Measurements from ENCODE around the gene ZNRD2.

ZNRD2 gene

DNA sequence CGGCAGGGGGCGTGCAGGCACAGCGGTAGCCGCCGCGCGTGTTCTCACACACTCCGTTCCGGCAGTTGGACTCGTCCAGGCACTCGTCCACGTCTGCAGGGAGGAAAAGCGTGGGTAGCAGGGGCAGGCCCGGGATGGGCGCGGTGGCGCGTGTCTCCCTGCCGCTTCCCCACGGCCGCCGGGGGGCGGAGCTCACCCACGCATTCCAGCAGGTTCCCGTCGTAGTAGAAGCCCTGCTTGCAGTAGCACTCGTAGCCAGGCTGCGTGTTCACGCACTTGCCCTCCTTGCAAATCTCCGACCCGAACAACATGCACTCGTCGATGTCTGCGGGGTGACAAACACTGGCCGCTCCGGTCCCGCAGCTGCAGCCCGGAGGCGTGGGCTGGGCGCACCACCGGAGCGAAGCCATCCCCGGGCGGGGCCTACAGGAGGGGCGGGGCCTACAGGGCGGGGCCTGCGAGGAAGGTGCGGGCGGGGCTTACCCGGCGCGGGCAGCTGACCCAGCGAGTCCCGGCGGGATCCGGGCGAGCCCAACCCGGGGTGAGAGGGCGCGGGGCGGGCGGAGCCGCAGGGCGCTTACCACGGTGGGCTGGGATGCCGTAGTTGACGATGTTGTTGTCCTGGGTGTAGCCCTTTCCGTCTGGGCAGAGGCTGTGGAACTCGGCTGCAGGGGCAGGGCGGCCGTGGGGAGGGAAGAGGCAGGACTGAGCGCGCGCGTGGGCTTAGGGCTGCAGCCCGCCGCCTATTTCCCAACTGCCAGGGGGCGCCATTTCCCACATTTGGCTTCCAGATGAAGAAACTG lies 29.8 kb upstream of the ZNRD2 start (continued):
- TF ChIP-seq ZNF677 (tag by site-specific recombination; IDR thresholded peaks at IDR 0.05) (no peak), ZNF223 (tag by site-specific recombination; IDR thresholded peaks at IDR 0.05) (no peak), ZFP69B (tag by site-specific recombination; IDR thresholded peaks at IDR 0.05) (peak; percentile 18; the same call in 1 of the 2 replicates), ZXDB (tag by site-specific recombination; IDR thresholded peaks at IDR 0.05) (peak; percentile 70), ZNF610 (tag by site-specific recombination; IDR thresholded peaks at IDR 0.05; ENCODE audit: borderline replicate concordance) (no peak), GLIS1 (tag by site-specific recombination; IDR thresholded peaks at IDR 0.05) (no peak), ZNF341 (tag by site-specific recombination; IDR thresholded peaks at IDR 0.05; ENCODE audit: low read depth) (peak; percentile 80), ZNF518A (tag by site-specific recombination; conservative IDR thresholded peaks at IDR 0.05; ENCODE audit: low read depth) (no peak), ZNF37A (tag by site-specific recombination; IDR thresholded peaks at IDR 0.05) (no peak), ZNF433 (tag by site-specific recombination; IDR thresholded peaks at IDR 0.05; ENCODE audit: low read depth) (no peak), ZNF555 (tag by site-specific recombination; conservative IDR thresholded peaks at IDR 0.05) (no peak), PBX3 (CRISPR knock-in tag; IDR thresholded peaks at IDR 0.05) (0 out of 2 replicates have a peak, but pooled peaks have one; percentile 59), ZNF704 (tag by site-specific recombination; IDR thresholded peaks at IDR 0.05) (no peak), ZNF394 (tag by site-specific recombination; IDR thresholded peaks at IDR 0.05; ENCODE audit: borderline replicate concordance) (peak; percentile 40; the same call in 1 of the 2 replicates), ZNF23 (tag by site-specific recombination; IDR thresholded peaks at IDR 0.05; ENCODE audit: borderline replicate concordance) (no peak), ZBTB21 (tag by site-specific recombination; IDR thresholded peaks at IDR 0.05) (no peak), ZNF48 (tag by site-specific recombination; IDR thresholded peaks at IDR 0.05) (no peak), ZNF843 (tag by site-specific recombination; IDR thresholded peaks at IDR 0.05) (no peak)
- TF ChIP-seq, protein P1, sequence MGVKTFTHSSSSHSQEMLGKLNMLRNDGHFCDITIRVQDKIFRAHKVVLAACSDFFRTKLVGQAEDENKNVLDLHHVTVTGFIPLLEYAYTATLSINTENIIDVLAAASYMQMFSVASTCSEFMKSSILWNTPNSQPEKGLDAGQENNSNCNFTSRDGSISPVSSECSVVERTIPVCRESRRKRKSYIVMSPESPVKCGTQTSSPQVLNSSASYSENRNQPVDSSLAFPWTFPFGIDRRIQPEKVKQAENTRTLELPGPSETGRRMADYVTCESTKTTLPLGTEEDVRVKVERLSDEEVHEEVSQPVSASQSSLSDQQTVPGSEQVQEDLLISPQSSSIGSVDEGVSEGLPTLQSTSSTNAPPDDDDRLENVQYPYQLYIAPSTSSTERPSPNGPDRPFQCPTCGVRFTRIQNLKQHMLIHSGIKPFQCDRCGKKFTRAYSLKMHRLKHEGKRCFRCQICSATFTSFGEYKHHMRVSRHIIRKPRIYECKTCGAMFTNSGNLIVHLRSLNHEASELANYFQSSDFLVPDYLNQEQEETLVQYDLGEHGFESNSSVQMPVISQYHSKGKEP (tag by site-specific recombination; IDR thresholded peaks at IDR 0.05) = no peak
- TF ChIP-seq, protein P2, sequence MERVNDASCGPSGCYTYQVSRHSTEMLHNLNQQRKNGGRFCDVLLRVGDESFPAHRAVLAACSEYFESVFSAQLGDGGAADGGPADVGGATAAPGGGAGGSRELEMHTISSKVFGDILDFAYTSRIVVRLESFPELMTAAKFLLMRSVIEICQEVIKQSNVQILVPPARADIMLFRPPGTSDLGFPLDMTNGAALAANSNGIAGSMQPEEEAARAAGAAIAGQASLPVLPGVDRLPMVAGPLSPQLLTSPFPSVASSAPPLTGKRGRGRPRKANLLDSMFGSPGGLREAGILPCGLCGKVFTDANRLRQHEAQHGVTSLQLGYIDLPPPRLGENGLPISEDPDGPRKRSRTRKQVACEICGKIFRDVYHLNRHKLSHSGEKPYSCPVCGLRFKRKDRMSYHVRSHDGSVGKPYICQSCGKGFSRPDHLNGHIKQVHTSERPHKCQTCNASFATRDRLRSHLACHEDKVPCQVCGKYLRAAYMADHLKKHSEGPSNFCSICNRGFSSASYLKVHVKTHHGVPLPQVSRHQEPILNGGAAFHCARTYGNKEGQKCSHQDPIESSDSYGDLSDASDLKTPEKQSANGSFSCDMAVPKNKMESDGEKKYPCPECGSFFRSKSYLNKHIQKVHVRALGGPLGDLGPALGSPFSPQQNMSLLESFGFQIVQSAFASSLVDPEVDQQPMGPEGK (tag by site-specific recombination; IDR thresholded peaks at IDR 0.05) = peak; percentile 83
- TF ChIP-seq, protein P3, sequence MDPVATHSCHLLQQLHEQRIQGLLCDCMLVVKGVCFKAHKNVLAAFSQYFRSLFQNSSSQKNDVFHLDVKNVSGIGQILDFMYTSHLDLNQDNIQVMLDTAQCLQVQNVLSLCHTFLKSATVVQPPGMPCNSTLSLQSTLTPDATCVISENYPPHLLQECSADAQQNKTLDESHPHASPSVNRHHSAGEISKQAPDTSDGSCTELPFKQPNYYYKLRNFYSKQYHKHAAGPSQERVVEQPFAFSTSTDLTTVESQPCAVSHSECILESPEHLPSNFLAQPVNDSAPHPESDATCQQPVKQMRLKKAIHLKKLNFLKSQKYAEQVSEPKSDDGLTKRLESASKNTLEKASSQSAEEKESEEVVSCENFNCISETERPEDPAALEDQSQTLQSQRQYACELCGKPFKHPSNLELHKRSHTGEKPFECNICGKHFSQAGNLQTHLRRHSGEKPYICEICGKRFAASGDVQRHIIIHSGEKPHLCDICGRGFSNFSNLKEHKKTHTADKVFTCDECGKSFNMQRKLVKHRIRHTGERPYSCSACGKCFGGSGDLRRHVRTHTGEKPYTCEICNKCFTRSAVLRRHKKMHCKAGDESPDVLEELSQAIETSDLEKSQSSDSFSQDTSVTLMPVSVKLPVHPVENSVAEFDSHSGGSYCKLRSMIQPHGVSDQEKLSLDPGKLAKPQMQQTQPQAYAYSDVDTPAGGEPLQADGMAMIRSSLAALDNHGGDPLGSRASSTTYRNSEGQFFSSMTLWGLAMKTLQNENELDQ (tag by site-specific recombination; IDR thresholded peaks at IDR 0.05; ENCODE audit: low read depth) = no peak
- TF ChIP-seq, protein P4, sequence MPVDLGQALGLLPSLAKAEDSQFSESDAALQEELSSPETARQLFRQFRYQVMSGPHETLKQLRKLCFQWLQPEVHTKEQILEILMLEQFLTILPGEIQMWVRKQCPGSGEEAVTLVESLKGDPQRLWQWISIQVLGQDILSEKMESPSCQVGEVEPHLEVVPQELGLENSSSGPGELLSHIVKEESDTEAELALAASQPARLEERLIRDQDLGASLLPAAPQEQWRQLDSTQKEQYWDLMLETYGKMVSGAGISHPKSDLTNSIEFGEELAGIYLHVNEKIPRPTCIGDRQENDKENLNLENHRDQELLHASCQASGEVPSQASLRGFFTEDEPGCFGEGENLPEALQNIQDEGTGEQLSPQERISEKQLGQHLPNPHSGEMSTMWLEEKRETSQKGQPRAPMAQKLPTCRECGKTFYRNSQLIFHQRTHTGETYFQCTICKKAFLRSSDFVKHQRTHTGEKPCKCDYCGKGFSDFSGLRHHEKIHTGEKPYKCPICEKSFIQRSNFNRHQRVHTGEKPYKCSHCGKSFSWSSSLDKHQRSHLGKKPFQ (tag by site-specific recombination; IDR thresholded peaks at IDR 0.05) = no peak
